Keratinocyte (primary cell): ENCODE data around the gene TNS1. TPM values are rescaled to one million over a fixed set of nuclear protein-coding genes. Genes with fewer than 3 reads are reported as not detected.

Experiments
- DNase-seq: peaks from one replicate; pipeline ENCODE4 v3.0.0-alpha.2; 2011; ENCODE audit warnings: low read depth, missing footprints, low spot score
- FAIRE-seq: peaks from 2 replicates; lab custom pipeline; 2011; peaks lifted over from hg19 to GRCh38; lab: Jason Lieb, UNC
- H2AFZ ChIP-seq: 2 replicates; pipeline ENCODE4 v1.6.0; 2012; ENCODE audit warnings: low read length, control low read depth, inconsistent platforms; ENCODE audit not compliant: control insufficient read depth
- H3K27ac ChIP-seq: 2 replicates; pipeline ENCODE4 v1.5.1; 2011; ENCODE audit warnings: low read length; ENCODE audit not compliant: control insufficient read depth, insufficient read depth
- H3K27me3 ChIP-seq: 3 replicates; pipeline ENCODE4 v1.6.0; 2011; ENCODE audit warnings: low read length; ENCODE audit not compliant: control insufficient read depth, insufficient read depth; ENCODE audit errors: extremely low read depth
- H3K36me3 ChIP-seq, 2 experiments: 2 replicates in 1 of 2; 3 replicates in 1 of 2; pipeline ENCODE4 v1.5.1; 2011; ENCODE audit warnings: low read length in 2 of 2, mild to moderate bottlenecking in 1 of 2; ENCODE audit not compliant: control insufficient read depth in 2 of 2, insufficient read depth in 2 of 2; ENCODE audit errors: extremely low read depth in 1 of 2
- H3K4me1 ChIP-seq: 3 replicates; pipeline ENCODE4 v1.5.1; 2011; ENCODE audit warnings: low read length; ENCODE audit not compliant: control insufficient read depth, insufficient read depth; ENCODE audit errors: extremely low read depth
- H3K4me2 ChIP-seq: 3 replicates; pipeline ENCODE4 v1.6.0; 2011; ENCODE audit warnings: low read depth, low read length; ENCODE audit not compliant: control insufficient read depth, insufficient read depth; ENCODE audit errors: extremely low read depth
- H3K4me3 ChIP-seq, 3 experiments: fragments of 200-600 bp in 1 of 3; sonication (generic) in 1 of 3; 2 replicates in 2 of 3; 3 replicates in 1 of 3; pipeline ENCODE4 v1.5.1; 2011 to 2016; ENCODE audit warnings: low read length in 3 of 3, mild to moderate bottlenecking in 3 of 3, control low read depth in 2 of 3, inconsistent platforms in 1 of 3, low read depth in 1 of 3, mixed read lengths in 1 of 3, mixed run types in 1 of 3, moderate library complexity in 1 of 3; ENCODE audit not compliant: control insufficient read depth in 2 of 3, insufficient read depth in 2 of 3; ENCODE audit errors: extremely low read depth in 1 of 3
- H3K79me2 ChIP-seq: 2 replicates; pipeline ENCODE4 v1.6.0; 2012; ENCODE audit warnings: low read length; ENCODE audit not compliant: control insufficient read depth, insufficient read depth
- H3K9ac ChIP-seq: 3 replicates; pipeline ENCODE4 v1.6.0; 2011; ENCODE audit warnings: low read length; ENCODE audit not compliant: control insufficient read depth, insufficient read depth; ENCODE audit errors: extremely low read depth
- H3K9me1 ChIP-seq: 3 replicates; pipeline ENCODE4 v1.6.0; 2011; ENCODE audit warnings: low read length; ENCODE audit not compliant: control insufficient read depth, insufficient read depth; ENCODE audit errors: extremely low read depth
- H3K9me3 ChIP-seq: 2 replicates; pipeline ENCODE4 v1.5.1; 2012; ENCODE audit warnings: low read depth, low read length; ENCODE audit not compliant: control insufficient read depth
- H4K20me1 ChIP-seq: 3 replicates; pipeline ENCODE4 v1.6.0; 2011; ENCODE audit warnings: low read length; ENCODE audit not compliant: control insufficient read depth, insufficient read depth; ENCODE audit errors: extremely low read depth
- CTCF ChIP-seq, 3 experiments: IDR thresholded peaks in 1 of 3; conservative IDR thresholded peaks in 1 of 3; optimal IDR thresholded peaks in 1 of 3; 2 replicates in 2 of 3; 3 replicates in 1 of 3; pipeline versions ENCODE3 to v1.5.1; 2011; ENCODE audit warnings: low read length in 3 of 3, mild to moderate bottlenecking in 3 of 3, moderate library complexity in 2 of 3, control low read depth in 1 of 3, inconsistent platforms in 1 of 3; ENCODE audit not compliant: insufficient read depth in 2 of 3; ENCODE audit errors: extremely low read depth in 1 of 3
- EZH2 ChIP-seq: IDR thresholded peaks from one replicate; pipeline ENCODE4 v1.6.1; 2012; ENCODE audit warnings: inconsistent platforms, mild to moderate bottlenecking, low read length, moderate library complexity
- dilution Hi-C: fragments of 300-500 bp; cut with MboI; formaldehyde crosslinking; loops from one replicate; pipeline ENCODE4 v1.7.0; 2020; ENCODE audit warnings: low sequenced_read_pairs; ENCODE audit not compliant: extremely low pct_ligation_motif_present
- polyA plus RNA-seq, 5 experiments: library from polyadenylated mRNA; depleted of rRNA in 3 of 5; stranded (reverse) in 3 of 5; stranded (forward) in 1 of 5; unstranded in 1 of 5; fragments of >200 nt; gene quantifications; 1 replicate in 1 of 5; 2 replicates in 3 of 5; 3 replicates in 1 of 5; pipeline versions ENCODE4 v1.2.1 to v1.2.3, GENCODE V29; 2011 to 2012; ENCODE audit warnings: missing spikeins in 2 of 5, low read depth in 1 of 5, low replicate concordance in 1 of 5

TNS1 gene
- polyA plus RNA-seq, 1 donor (not counting 4 experiments of a cell fraction or from before 2014, with no cell fraction given): 2.5 TPM

GRCh38 chr2:217808326-217808725 lies 194.5 kb downstream of the TNS1 start:
- Histone ChIP-seq H3K4me2 (no peak overlapping the region), H3K79me2 (no peaks in the 10 kb centered on the region), H3K4me3 (no peak overlapping the region), H3K9ac (no peak overlapping the region), H3K27ac (no peak overlapping the region), H3K36me3 (no peaks in the 10 kb centered on the region), H4K20me1 (no peaks in the 10 kb centered on the region), H2AFZ (no peak overlapping the region), H3K9me3 (no peaks in the 10 kb centered on the region), H3K27me3 (no peaks in the 10 kb centered on the region), H3K4me1 (no peaks in the 10 kb centered on the region), H3K9me1 (no peaks in the 10 kb centered on the region)
- DNase-seq (no peak), FAIRE-seq (no peak)
- dilution Hi-C loops: no loop called here
- no peak for TF ChIP-seq EZH2
- TF ChIP-seq CTCF (optimal IDR thresholded peaks at IDR 0.05 in 1 of 3, IDR thresholded peaks at IDR 0.05 in 1 of 3, conservative IDR thresholded peaks at IDR 0.05 in 1 of 3; ENCODE audit: extremely low read depth in 1 of 3, insufficient read depth in 2 of 3, low read length in 3 of 3): no peak

GRCh38 chr2:217807753-217808152 lies 195.0 kb downstream of the TNS1 start:
- no peak overlapping the region for H3K27ac ChIP-seq
- DNase-seq (no peak), FAIRE-seq (no peak)
- no peak overlapping the region for H3K9ac ChIP-seq
- no peaks in the 10 kb centered on the region for H3K9me3 ChIP-seq
- H3K4me2 ChIP-seq: no peak overlapping the region
- H3K4me1 ChIP-seq: no peaks in the 10 kb centered on the region
- H3K9me1 ChIP-seq: no peaks in the 10 kb centered on the region
- H2AFZ ChIP-seq: no peak overlapping the region
- H3K36me3 ChIP-seq: no peaks in the 10 kb centered on the region
- no peaks in the 10 kb centered on the region for H3K79me2 ChIP-seq
- no peak overlapping the region for H3K4me3 ChIP-seq
- TF ChIP-seq CTCF (optimal IDR thresholded peaks at IDR 0.05 in 1 of 3, IDR thresholded peaks at IDR 0.05 in 1 of 3, conservative IDR thresholded peaks at IDR 0.05 in 1 of 3; ENCODE audit: extremely low read depth in 1 of 3, insufficient read depth in 2 of 3, low read length in 3 of 3) (no peak), EZH2 (no peak)
- no peaks in the 10 kb centered on the region for H4K20me1 ChIP-seq
- H3K27me3 ChIP-seq: no peaks in the 10 kb centered on the region
- dilution Hi-C loops: no loop called here
